NCI-H1436 (cell line): ENCODE data around the gene ARHGAP28.

Experiments used
- DNase-seq: peaks from one replicate; lab custom pipeline; 2025; lab: John Stamatoyannopoulos, UW

The ARHGAP28 gene

DNA sequence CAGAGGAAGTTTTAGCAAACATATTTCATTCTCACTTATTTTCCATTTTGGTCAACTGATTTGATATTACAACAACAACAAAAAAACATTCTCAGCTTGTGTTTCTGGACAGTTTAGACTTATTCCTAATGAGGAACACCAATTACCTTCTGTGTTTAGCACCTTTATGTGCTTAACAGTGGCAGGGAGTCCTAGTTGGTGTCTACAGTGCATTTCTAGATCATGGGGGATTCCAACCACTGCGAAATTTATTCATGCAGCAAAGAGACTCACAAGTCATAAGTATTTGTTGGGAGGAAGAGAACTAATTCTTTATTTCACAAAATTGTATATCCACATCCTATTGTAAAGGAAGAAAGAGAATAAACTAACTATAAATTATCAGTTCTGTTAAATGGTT lies 4.2 kb downstream of the ARHGAP28 start:
- DNase-seq, result no peak

DNA sequence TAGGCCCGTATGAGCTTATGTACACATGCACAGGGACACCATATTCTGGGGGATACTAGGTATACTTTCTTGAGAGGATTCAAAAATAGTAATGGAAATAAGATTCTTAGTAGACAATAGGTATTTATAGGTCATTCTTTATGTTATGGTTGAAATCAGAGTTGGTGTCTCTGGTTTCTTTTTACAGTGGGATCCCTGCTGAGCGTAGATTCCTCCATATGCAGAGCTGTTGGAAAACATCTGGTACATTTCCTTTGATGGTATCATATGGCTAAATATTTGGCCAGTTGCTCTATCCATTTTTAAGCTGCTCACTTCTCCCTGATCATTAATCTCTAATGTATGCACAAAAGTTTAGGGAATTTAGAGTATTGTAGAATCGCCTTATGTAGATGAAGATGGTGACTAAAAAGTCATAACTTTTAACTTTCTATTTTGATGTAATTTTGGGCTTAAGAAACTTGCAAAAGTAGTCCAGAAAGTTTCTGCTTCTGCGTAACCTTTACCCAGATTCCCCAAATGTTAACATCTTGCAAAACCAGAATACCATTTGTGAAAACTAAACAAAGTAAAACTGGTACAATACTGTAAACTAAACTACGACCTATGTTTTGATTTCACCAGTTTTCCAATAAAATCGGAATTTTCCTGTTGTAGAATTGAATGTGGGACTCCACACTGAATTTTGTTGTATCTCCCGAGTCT lies 5.4 kb downstream of the ARHGAP28 start:
- DNase-seq, result no peak

DNA sequence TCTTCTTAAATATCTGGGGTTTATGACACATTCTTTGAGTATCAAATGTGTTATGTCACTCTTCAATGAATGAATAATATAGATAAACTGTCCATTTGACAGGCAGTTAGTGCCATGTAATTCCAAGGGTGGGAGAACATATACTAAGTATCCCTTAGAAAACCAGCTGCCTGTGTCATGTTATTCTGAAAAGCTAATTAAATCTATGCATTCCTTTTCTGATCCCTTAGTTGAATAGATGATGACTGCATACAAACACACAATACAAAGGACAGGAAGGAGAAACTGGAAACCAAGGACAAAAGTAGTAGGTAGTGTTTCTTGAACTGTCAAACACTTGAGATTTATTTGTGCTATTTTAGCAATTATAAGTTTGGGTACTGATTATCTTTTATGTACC lies 8.3 kb downstream of the ARHGAP28 start:
- DNase-seq, result no peak

DNA sequence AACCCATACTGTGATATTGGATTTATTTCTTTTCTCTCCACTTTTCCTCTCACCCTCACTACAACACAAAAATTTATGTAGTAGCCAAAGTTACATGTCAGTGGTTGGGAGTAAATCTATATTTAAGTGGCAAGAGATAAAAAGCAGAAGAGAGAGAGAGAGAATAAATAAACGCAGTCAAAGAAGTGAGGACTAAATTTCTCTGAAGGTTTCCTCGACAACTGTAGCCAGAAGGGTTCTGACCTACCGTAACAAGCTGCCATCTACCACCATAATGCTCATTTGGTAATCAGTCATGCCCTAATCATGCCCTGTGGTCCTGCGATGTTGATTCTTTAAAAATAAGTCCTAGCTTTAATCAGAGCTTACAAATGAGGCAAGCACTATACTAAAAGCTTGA lies 9.1 kb downstream of the ARHGAP28 start:
- no peak for DNase-seq

DNA sequence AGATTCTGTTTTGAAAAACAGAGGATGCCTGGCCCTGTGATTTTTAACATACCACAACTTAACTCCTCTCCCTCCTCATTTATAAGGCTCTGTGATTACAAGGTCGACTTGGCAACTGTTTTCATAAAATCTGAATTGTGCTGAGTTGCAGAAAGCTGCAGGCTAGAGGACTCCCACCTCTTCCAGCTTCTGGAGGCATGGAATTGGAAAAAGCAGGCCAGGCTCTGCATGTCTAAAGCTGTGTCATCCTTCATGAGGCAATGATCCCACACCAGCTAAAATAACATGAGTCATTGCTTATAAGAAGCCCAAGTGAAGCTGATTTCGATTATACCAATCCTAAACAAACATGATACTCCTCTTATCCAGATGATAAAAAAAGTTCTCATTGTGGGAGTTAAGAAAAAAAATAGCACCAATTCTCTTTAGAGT lies 11.7 kb downstream of the ARHGAP28 start:
- DNase-seq, result no peak

DNA sequence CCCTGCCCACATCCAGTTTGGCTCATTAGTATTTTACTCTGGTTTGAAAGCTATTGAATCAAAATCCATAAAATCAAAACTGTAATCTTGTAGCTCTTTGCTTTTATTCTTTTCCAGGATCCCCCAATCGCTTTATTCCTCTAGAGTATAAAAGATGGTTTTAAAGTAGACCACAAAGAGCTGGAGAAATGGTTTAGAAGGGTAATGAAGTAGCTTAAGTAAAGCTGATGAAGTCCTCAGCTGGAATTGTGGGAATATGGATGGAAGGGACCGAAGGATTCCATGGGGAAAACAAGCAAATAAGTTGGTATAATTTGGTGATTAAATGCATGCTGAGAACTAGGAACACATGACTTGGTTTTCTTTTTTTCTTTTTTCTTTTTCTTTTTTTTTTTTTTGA lies 12.3 kb downstream of the ARHGAP28 start:
- DNase-seq, result no peak

DNA sequence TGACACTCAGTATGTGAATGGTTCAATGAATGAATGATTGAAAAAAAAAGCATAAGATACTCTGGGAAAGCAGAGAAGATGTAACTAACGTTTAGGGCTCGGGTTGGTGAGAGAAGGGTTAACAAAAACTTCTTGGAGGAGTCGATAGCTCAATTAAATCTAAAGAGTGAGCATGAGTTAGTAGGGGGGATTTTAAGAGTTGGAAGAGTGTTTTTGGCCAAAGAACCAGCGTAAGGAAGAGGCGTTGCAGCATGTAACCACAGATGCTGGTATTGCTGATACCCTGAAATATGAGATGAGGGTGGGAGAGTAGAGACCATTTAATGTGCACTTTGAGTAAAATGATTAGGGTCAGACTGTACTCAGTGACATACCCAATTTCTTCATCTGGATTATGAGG lies 14.5 kb downstream of the ARHGAP28 start:
- DNase-seq, result no peak

DNA sequence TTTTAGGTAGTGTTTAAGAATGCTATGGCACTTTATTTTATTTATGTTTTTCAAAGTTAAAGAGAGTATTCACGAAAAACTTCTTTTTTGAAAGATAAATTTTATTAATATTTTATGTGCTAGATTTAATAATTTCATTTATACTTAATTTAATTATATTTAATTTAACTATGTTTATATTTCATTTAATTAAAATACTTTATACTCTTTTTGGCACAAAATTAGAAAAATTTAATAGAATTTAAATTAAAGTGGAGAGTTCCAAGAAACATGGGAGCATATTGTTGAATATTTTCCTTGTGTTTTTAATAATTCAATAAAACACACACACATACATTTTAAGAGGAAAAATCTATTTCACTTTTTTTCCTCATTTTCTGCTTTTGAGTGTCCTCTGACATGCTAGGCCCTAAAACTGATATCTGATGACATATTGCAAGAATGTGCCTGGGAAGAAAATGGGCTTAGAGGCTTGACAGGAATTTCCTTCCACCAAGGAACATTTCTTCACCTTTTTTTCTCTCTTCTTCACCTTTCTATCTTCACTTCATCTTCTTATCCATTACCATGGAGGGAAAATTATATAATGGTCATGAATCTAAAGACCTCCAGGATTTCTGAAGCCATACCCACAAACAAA lies 15.4 kb downstream of the ARHGAP28 start:
- DNase-seq, result no peak

DNA sequence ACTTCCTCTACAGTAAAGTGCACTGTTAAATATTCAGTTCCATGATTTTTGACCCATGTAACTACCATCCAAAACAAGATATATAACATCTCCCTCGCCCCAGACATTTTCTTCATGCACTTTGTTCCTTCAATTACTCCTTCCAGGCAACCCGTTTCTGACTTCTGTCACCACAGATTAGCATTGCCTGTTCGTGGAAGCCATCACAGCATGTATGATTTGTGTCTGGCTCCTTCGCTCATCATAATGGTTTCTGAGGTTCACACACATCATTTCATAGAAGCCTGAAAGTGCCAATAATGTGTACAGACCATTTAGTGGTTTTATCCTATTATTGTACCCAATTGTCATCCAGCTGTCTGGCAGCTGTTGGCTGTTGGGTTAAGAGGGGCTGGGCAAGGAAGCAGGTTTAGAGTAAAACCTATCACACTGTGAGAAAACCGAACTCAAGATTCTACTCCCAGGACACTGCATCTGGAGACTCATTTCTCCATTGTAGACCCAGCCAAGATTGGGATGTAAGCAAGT lies 16.1 kb downstream of the ARHGAP28 start:
- DNase-seq, result no peak

DNA sequence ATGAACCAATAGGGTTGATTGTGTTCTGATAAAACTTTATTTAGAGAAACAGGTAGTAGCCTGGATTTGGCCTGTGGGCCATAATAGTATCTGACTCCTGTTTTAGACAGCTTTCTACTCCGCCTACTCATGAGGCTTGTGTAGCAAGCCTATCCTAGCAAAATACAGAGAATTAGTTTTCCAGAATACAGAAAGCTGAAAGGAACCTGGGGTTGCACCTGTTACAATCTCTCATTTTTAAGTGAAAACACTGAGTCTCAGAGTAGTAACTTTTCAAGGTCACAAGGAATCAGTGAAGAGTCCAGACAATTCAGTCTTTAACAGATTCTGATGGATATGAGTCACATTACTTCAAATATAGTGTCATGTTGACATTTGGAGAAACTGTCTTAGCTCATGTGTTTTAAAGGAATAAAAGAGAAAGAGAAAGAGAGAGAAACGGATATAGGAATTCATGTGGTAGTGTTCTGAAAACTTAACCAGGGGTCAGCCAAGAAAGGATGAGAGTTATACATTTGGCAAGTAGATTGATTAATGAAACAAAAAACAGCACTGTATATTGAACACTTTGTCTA lies 17.0 kb downstream of the ARHGAP28 start:
- no peak for DNase-seq

DNA sequence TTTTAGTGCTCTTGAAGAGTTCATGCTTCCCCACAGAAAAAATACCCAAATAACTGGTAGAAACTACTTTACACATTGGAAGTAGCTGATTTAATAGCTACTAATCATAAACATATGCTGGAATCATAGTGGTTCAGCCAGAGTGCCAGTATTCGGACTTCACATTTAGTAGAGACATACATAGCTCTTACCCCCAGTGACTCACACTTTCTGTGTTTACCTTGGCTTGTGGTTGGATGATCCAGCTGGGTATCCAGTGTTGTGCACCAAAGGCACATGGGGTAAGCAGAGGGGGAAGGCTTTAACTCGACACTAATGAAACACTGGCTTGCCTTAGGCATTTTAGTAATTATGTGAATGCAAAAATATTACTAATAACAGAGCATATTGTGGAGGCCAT lies 18.1 kb downstream of the ARHGAP28 start:
- no peak for DNase-seq

DNA sequence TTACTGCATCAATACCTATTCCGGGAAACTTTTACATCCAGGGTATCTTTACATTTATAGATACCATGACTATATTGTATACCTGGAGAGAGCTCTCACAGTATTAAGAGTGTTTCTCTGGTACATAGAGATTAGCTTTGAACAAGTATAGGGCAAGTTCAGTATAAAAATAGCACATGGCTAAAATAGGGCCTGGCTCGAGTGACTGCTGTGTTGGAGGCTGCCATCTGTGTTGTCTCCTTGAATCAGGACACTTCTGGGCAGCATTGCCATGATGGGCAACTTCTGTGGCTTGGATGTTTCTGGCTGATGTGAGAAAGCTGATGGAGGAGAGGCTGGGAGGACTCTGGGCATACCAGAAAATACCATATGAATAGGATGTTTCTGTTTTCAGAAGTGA lies 18.7 kb downstream of the ARHGAP28 start:
- no peak for DNase-seq

DNA sequence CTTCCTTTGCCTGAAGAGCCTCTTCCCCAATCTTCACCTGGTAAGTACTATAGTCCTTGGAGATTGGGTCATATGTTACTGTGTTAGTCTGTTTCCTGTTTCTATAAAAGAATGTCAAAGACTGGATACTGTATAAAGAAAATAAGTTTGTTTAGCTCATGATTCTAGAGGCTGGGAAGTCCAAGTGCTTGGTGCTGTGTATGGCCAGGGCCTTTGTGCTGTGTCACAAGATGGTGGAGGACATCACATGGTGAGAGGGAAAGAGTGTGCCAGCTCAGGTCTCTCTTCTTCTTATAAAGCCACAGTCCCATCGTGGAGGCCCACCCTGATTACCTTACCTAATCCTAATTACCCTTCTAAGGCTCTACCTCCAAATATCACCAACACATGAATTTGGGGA lies 20.9 kb downstream of the ARHGAP28 start:
- DNase-seq, result no peak

DNA sequence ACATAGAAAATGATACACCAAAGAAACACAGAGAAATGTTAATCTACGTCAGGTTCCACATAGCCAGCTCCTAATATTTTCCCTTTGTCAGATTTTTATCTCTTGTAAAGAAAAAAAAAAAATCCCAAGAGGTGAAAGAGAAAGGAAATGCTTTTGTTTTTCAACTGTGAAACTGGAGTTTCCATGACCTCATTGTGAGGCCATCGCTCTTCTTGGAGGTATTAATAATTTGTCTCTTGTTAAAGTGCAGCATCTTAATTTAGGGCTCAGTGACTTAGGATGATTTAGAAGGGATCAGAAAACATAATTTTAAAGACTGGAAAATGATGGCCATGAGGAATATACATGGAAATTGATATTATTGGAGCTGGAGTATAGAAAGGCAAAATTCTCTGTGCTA lies 21.7 kb downstream of the ARHGAP28 start:
- DNase-seq, result no peak

DNA sequence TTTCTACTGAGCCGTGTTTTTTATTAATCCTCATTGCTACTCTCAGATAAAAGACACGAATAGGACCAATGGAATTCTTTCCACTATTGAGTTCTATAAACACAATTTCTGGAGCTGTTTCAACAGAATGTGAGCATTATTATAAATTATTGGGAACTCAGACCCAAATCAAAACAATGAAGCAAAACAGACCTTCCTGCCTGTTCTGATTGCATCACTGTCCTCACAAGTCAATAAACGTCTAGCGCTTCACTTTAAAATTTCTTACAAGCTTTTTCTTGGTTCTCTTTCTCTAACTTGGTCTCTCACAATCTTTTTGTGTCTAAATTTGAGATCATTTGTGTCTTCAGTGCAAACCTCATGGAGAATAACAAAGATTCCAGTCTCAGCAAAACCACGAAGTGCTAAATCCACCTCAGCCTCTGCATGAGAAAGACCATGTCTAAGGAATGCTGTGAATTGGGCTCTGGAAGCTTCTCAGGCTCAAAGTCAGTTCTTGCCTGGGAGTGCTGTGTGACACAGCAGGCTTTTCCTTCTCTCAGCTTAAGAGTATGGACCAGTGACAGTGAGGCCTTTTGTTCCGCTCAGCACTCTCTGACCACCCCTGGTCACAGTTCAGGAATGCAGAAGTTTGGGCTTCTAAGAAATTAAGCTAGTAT lies 22.8 kb downstream of the ARHGAP28 start:
- no peak for DNase-seq

DNA sequence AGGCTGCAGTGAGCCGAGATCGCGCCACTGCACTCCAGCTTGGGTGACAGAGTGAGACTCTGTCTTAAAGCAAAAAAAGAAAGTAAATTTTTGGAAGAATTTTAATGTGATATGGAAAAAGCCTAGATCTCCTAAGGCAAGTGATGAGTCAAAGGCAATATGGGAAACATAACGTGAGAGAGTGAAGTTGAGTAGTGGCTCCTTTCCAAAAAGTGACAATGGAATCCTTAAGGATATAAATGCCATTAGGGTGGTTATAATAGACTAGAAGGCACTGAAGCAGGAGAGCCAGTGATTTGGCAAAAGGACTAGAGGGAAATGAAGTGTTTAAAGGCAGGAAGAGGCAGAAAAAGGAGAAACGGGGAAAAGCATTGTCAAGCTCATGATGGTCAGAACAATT lies 25.6 kb downstream of the ARHGAP28 start:
- DNase-seq, result no peak

DNA sequence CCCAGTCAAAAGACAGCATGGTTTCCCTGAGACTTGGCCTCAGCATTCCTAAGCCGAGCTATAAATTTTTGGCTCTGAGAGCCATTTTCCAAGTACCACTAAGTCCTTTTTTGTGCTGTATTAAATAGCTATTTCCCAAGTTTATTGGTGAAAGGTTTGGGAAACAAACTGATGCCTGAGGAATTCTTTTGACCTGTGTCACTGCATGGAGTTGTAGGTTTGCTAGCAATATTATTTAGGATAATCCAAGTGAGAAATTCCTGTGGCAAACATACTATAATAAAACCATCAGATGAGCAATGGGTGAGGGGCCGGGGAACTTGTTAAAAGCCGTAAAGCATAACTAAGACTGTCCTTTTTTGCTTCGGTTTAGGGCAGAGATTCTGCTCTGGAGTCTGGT lies 28.4 kb downstream of the ARHGAP28 start:
- DNase-seq, result no peak

DNA sequence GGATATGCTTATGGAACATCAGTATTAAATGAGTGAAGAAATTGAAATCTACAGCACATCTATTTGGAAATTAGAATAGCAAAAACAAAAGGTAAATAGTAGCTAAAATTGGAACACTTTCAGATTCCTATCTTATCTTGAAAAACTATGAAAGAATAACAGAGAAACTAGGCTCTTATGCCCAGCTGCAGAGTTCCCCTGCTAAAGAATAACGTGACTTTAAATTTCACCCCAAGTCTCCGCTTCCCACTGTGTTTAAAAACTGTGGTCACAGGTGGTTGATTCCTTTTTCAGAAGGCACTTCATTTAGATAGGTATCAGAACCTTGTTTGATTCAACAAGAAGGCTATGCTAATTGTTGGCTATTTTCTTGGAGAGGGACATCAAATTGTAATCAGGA lies 30.1 kb downstream of the ARHGAP28 start:
- no peak for DNase-seq

DNA sequence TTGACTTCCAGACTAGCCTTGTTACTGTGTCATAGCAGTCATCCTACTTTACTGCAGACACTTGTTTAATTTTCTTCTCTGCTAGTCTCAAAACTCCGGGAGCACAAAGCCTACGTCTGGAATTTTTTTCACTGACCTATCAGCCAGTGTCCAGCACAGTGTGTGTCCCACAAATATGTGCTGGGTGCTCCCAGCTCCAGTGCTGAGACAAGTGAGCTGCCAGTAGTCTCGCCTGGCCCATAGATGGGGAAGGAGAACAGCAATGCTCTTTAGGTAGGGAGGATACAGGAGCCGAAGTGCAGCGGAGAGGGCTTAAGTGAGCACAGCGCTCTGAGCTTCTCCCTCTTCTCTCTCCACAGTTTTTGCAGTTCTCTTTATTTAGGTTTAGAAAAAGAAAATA lies 34.0 kb downstream of the ARHGAP28 start:
- no peak for DNase-seq

DNA sequence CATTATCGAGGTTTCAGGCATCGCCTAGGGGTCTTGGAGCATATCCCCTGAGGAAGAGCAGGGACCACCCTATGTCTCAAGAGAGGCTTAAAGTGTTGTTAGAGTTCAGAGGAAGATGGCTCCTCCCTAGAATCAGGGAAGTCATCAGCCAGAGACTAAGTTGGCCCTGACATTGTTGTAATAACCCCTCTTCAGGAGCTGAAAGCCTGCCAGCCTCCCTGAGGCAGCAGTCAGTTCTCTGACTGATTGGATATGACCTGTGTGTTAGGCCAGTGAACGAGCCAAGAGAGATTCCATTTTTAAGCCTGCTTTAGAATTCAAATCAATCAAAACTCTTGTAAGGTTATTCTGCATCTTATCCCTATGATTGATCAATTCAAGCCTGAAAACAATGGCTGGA lies 34.9 kb downstream of the ARHGAP28 start:
- DNase-seq, result no peak

DNA sequence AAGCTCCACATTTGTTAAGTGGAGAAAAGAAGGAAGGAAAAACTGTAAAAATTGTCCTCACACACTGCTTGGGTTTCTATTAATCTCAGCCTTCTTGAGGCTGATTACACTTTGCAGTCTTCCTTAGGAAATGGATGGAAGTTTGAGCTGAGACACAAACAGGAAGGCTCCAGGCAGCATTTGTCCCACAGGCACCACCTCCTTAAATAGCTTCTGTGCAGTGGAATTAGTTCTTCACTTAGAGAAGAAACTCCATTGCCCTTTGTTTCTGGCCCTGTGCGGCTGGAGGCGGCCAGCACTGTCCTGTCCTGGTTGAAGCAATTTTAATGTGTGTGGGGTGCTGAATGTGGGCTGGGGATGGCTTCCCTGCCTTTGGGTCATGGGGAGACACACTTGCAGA lies 44.3 kb downstream of the ARHGAP28 start:
- no peak for DNase-seq

DNA sequence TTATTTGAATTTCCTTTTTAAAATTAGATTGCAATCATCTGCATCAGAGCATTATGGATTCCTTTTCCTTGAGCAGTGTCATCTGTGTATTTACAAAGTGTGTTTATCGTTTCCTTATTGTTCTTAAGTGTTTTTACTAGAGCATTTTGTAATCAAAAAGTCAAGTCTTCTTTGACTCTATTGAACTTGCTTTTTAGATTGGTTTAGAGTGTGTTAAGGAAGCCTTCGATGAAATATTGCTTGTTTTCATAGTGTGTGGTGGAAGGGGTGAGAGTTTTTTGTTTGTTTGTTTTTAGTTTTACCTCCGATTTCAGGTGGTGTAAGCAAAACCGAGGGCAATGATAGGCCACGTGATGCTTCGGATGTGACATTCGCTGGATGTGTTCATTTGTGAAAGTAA lies 45.7 kb downstream of the ARHGAP28 start:
- no peak for DNase-seq

DNA sequence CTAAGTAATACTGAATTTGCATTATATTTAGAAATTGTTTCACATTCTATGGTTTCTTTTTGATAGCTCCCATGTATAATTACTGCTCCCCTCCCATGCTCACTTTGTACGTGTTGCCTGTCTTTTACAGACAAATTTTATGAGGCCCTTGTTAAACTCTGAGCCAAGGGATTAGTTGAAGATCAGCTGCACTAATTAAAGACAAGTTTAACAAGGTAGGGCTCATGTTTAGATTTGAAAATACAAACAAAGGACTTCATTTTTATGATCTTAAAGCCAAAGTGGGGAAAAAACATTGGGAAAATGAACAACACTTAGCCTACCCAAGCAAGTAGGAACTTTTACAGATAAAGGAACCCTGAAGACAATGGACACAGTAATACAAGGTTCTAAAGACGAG lies 46.2 kb downstream of the ARHGAP28 start:
- DNase-seq, result no peak
